ENCODE data around the gene ARHGAP26. TPM values are rescaled to one million over a fixed set of nuclear protein-coding genes. Genes with fewer than 3 reads are reported as not detected.
A peak's percentile ranks its signal among the peaks of the same experiment; 100 is the strongest.

The ARHGAP26 gene
- total and polyA plus RNA-seq, 9 donors = 1.9 to 47.1 (median 12.0) TPM

DNA sequence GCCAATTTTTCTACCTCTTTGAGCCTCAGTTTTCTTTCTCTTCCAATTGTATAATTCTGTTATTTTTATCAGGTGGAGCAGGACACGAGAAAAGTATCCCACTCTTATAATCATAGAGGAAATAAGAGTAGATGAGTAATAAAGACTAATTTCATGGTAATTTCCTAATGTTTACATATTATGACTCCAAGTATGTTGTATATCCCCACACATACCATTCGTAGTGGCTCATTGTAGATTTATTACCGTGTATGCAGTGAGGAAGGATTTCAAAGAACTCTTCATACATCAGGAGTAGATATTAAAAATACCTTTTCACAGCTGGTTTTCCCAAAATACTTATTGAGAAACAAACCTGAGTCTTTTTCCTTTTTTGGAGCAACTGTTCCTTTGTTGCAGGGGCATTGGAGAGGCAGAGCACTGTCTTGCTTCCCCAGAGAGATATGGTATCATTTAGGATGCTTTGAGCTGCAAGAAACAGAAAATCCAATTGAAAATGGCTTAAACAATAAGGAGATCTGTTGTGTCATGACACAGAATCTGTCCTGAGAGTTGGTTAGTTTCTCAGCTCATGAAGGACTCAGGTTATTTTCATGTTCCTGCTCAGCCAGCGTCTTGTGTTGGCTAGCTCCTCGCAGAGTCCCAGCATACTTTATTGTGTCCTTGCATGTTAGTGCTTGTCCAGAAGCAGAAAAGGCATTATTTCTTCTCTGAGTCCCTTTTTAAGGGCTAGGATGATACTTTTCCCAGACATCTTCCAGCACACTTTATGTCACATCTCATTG lies 291.2 kb downstream of the ARHGAP26 start:
- H3K36me3 ChIP-seq = no peaks in the 10 kb centered on the region
- DNase-seq = no peak
- H3K4me3 ChIP-seq = no peak overlapping the region
- WGBS, 3 donors = 20 to 24% (median 21%) methylated on average over 5 of the region's 5 CpGs
- peaks cover 21% of the 10 kb centered on the region for H3K4me1 ChIP-seq (ENCODE audit: insufficient read depth)
- no peaks in the 10 kb centered on the region for H3K9me3 ChIP-seq
- no peak overlapping the region for H3K27ac ChIP-seq
- H3K27me3 ChIP-seq = no peaks in the 10 kb centered on the region
- TF ChIP-seq CTCF (IDR thresholded peaks at IDR 0.05) (no peak), EP300 (IDR thresholded peaks at IDR 0.05) (no peak), POLR2A (IDR thresholded peaks at IDR 0.05) (no peak)
- intact Hi-C loops (cut with DNase I) = no loop called here

GRCh38 chr5:143062379-143062778 lies 292.2 kb downstream of the ARHGAP26 start:
- no peak overlapping the region for H3K27ac ChIP-seq
- TF ChIP-seq EP300 (IDR thresholded peaks at IDR 0.05) = no peak
- TF ChIP-seq CTCF (IDR thresholded peaks at IDR 0.05) = no peak
- TF ChIP-seq POLR2A (IDR thresholded peaks at IDR 0.05) = no peak
- no peak for DNase-seq
- H3K4me1 ChIP-seq (ENCODE audit: insufficient read depth) = peaks cover 21% of the 10 kb centered on the region
- H3K9me3 ChIP-seq = no peaks in the 10 kb centered on the region
- intact Hi-C loops (cut with DNase I) = no loop called here
- no peaks in the 10 kb centered on the region for H3K36me3 ChIP-seq
- no peaks in the 10 kb centered on the region for H3K27me3 ChIP-seq
- H3K4me3 ChIP-seq = no peak overlapping the region

DNA sequence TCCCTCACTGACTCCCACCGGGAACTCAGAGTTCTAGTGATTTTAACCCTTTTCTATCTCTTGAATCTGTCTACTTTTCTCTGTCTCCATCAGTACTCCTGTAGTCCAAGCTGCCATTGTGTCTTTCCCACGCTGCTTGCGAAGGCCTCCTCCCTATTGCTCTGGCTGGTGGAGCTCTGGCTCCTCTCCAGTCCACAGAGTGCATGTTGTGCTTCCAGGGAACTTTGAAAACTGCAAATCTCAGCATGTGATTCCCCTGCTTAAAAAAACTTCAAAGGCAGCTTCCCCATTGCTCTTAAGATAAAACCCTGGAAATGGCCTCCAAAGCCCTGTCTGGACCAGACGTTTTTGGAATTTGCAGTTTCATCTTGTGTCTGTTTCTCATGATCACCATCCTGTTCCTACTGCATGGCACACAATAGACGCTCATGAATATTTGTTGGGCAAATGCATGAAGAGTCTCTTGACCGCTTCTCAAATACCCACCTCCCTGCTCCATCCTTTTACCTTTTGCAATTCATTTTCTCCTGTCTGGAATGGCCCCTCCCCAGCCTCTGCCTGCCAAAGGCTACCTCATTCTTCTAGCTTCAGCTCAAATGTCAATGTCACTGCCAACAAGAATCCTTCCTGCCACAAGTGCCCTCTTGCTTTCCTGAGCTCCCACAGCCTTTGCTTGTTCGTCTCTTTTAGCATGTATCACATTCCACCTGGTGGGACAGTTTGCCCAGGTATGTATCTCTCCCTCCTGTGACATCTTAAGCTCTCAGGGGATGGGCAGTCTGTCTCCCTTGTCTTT lies 293.2 kb downstream of the ARHGAP26 start:
- peaks cover 21% of the 10 kb centered on the region for H3K4me1 ChIP-seq (ENCODE audit: insufficient read depth)
- H3K27me3 ChIP-seq = no peaks in the 10 kb centered on the region
- H3K4me3 ChIP-seq = no peak overlapping the region
- no peaks in the 10 kb centered on the region for H3K9me3 ChIP-seq
- no peaks in the 10 kb centered on the region for H3K36me3 ChIP-seq
- no peak overlapping the region for H3K27ac ChIP-seq
- 35 to 40% (median 39%) methylated on average over 7 of the region's 7 CpGs for WGBS, 3 donors
- DNase-seq = peak; percentile 65 to 85 (median 76)
- intact Hi-C loops (cut with DNase I) = no loop called here
- TF ChIP-seq EP300 (IDR thresholded peaks at IDR 0.05) = no peak
- TF ChIP-seq CTCF (IDR thresholded peaks at IDR 0.05) = no peak
- no peak for TF ChIP-seq POLR2A (IDR thresholded peaks at IDR 0.05)

- no peaks in the 10 kb centered on the region for H3K27me3 ChIP-seq
- DNase-seq = no peak
- H3K27ac ChIP-seq = no peak overlapping the region
- intact Hi-C loops (cut with DNase I) = no loop called here
- no peaks in the 10 kb centered on the region for H3K36me3 ChIP-seq
- no peaks in the 10 kb centered on the region for H3K9me3 ChIP-seq
- H3K4me3 ChIP-seq = no peak overlapping the region
- H3K4me1 ChIP-seq (ENCODE audit: insufficient read depth) = peaks cover 17% of the 10 kb centered on the region
- no peak for TF ChIP-seq EP300 (IDR thresholded peaks at IDR 0.05)
- TF ChIP-seq CTCF (IDR thresholded peaks at IDR 0.05) = no peak
- no peak for TF ChIP-seq POLR2A (IDR thresholded peaks at IDR 0.05)
- 27 to 40% (median 38%) methylated on average over 5 of the region's 5 CpGs for WGBS, 3 donors
These were observed 294.1 kb downstream of the ARHGAP26 start for GRCh38 chr5:143064218-143064641.
